Stimulated activated naive CD8-positive, alpha-beta T cell treated with anti-CD3 and anti-CD28 coated beads, Interleukin-15, amount 100 ng/mL, for 72 hours (primary cell): ENCODE results near the gene YIPF4.

Experiments
- ATAC-seq: fragments of 150-1000 bp; cut with Tn5 transposase; 2 replicates; pipeline ENCODE4 v1.10.0; 2021; ENCODE audit warnings: mild to moderate bottlenecking, moderate library complexity
- DNase-seq, 2 donors: peaks; one replicate each; pipeline ENCODE4 v3.0.0; 2021 to 2022
- H3K27ac Mint-ChIP-seq, 2 donors: one replicate each; pipeline ENCODE4 v1.8.0; 2022; ENCODE audit warnings: mild to moderate bottlenecking in 2 of 2, mixed read lengths in 2 of 2, moderate library complexity in 2 of 2
- H3K27me3 Mint-ChIP-seq: one replicate; pipeline ENCODE4 v1.8.0; 2022; ENCODE audit warnings: mixed read lengths
- H3K4me1 Mint-ChIP-seq: one replicate; pipeline ENCODE4 v1.8.0; 2022; ENCODE audit warnings: mild to moderate bottlenecking, mixed read lengths
- H3K4me3 Mint-ChIP-seq, 2 donors: one replicate each; pipeline ENCODE4 v1.8.0; 2022; ENCODE audit warnings: mild to moderate bottlenecking in 2 of 2, mixed read lengths in 2 of 2, moderate library complexity in 1 of 2
- H3K9me3 Mint-ChIP-seq, 2 donors: one replicate each; pipeline ENCODE4 v1.8.0; 2022; ENCODE audit warnings: mixed read lengths in 2 of 2

Gene YIPF4

GRCh38 chr2:32277674-32278477 lies at the start of gene YIPF4:
TSS of gene YIPF4 (plus strand) at chr2:32277904. CDS start at chr2:32278156, 252 bp downstream.
- H3K27ac Mint-ChIP-seq = peak within 1 kb of the TSS; percentile 98 to 99
- H3K4me1 Mint-ChIP-seq = peaks cover 25% of the 10 kb centered on the region
- no peaks in the 10 kb centered on the region for H3K27me3 Mint-ChIP-seq
- peak; percentile 99 for ATAC-seq
- no peaks in the 10 kb centered on the region for H3K9me3 Mint-ChIP-seq
- peak; percentile 91 to 92 for DNase-seq
- H3K4me3 Mint-ChIP-seq = peak within 1 kb of the TSS; percentile 92 to 95

- DNase-seq = no peak
- no peaks in the 10 kb centered on the region for H3K4me1 Mint-ChIP-seq
- H3K27ac Mint-ChIP-seq = no peak overlapping the region
- no peaks in the 10 kb centered on the region for H3K9me3 Mint-ChIP-seq
- no peak overlapping the region for H3K4me3 Mint-ChIP-seq
- ATAC-seq = no peak
- no peaks in the 10 kb centered on the region for H3K27me3 Mint-ChIP-seq
Measured at GRCh38 chr2:32228181-32228580, 49.5 kb upstream of the YIPF4 start.

DNA sequence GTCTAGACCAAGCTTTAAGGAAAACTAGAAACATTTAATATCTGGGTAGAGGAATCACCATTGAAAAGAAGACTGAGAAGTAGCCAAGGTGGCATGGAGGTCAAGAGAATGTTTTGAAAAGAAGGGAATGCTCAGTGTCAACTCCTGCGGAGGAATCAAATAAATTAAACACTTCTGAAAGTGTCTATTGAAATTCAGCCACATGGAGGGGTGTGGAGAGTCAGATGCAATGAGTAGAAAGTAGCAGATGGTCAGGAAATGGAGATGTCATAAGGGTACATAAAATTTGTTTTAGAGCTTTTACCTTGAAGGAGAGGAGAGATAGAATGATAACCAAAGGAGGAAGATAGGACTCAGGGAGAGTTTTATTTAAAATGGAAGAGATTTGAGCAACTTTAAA lies 48.1 kb upstream of the YIPF4 start:
- DNase-seq = no peak
- no peaks in the 10 kb centered on the region for H3K4me1 Mint-ChIP-seq
- H3K4me3 Mint-ChIP-seq = no peak overlapping the region
- no peak overlapping the region for H3K27ac Mint-ChIP-seq
- no peak for ATAC-seq
- H3K27me3 Mint-ChIP-seq = no peaks in the 10 kb centered on the region
- no peaks in the 10 kb centered on the region for H3K9me3 Mint-ChIP-seq

DNA sequence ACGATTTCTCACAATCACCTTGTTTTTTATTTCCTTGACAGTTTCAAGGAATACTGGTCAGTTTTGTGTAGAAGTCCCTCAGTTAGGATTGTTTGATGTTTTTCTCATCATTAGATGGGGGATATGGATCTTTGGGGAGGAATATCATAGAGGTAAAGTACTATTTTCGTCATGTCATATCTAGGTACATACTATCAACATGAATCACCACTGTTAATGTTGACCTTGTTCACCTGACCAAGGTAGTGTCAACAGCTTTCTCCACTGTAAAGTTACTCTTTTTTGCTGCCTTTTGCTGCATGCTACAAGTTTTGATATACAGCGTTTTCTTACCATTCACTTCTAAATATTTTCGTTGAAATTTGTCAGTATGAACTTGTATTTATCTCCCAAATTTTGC lies 45.7 kb upstream of the YIPF4 start:
- no peak overlapping the region for H3K27ac Mint-ChIP-seq
- H3K4me3 Mint-ChIP-seq = no peak overlapping the region
- H3K27me3 Mint-ChIP-seq = no peaks in the 10 kb centered on the region
- H3K4me1 Mint-ChIP-seq = no peaks in the 10 kb centered on the region
- ATAC-seq (no peak), DNase-seq (no peak)
- H3K9me3 Mint-ChIP-seq = peaks cover 0 to 4% of the 10 kb centered on the region in 2 donors

DNA sequence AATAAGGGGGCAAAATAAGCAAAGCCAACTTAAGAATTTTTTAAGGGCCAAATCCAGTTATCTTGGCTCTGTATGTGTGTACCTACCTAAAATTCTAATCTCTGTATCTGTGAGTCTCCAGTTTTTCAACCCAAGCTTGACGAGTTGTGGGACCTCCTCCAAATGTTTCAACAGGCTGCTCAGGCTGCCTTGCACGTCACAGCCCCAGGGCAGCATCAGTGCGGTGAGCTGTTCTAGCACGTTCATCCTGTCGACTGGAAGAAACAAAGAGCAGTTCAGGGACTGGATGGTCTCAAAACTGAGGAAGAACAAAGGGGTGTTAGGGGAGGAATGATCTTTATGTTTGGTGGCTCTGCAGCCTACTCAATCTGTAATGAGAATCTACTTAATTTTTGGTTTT lies 42.4 kb upstream of the YIPF4 start:
- no peaks in the 10 kb centered on the region for H3K27me3 Mint-ChIP-seq
- ATAC-seq = no peak
- H3K27ac Mint-ChIP-seq = no peak overlapping the region
- peaks cover 0 to 4% of the 10 kb centered on the region in 2 donors for H3K9me3 Mint-ChIP-seq
- H3K4me3 Mint-ChIP-seq = no peak overlapping the region
- no peaks in the 10 kb centered on the region for H3K4me1 Mint-ChIP-seq
- no peak for DNase-seq

GRCh38 chr2:32237488-32237887 lies 40.2 kb upstream of the YIPF4 start:
- Mint-ChIP-seq H3K4me3 (no peak overlapping the region), H3K4me1 (no peaks in the 10 kb centered on the region), H3K27me3 (no peaks in the 10 kb centered on the region), H3K27ac (no peak overlapping the region), H3K9me3 (peaks cover 0 to 4% of the 10 kb centered on the region in 2 donors)
- no peak for ATAC-seq
- DNase-seq = no peak

DNA sequence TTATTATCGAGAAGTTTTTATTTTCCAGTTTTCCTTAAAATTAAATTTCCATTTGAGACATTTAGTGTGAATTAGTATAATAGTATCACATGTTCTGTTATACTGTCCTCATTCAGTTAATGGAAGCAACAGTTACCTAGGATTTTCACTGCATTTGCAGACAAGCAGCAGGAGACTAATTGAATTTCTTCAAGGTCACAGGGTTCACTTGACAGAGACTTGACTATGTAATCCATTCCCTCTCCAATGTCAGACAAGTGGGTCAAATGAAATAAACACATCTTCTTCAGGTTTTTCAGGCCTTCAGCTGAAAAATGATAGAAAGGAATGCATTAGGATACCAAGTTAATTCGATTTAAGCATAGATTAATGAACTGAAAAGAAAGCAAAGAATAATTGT lies 39.7 kb upstream of the YIPF4 start:
- peaks cover 0 to 4% of the 10 kb centered on the region in 2 donors for H3K9me3 Mint-ChIP-seq
- no peak for DNase-seq
- no peak overlapping the region for H3K4me3 Mint-ChIP-seq
- no peaks in the 10 kb centered on the region for H3K4me1 Mint-ChIP-seq
- ATAC-seq = no peak
- no peaks in the 10 kb centered on the region for H3K27me3 Mint-ChIP-seq
- no peak overlapping the region for H3K27ac Mint-ChIP-seq

- Mint-ChIP-seq H3K9me3 (no peaks in the 10 kb centered on the region), H3K27ac (no peak overlapping the region)
- no peak for ATAC-seq
Measured at GRCh38 chr2:32242331-32242730, 35.4 kb upstream of the YIPF4 start.

GRCh38 chr2:32246911-32247310 lies 30.8 kb upstream of the YIPF4 start:
- Mint-ChIP-seq H3K4me3 (no peak overlapping the region), H3K27ac (peak overlapping the region in 1 of 2 donors; percentile 4), H3K27me3 (no peaks in the 10 kb centered on the region), H3K4me1 (no peaks in the 10 kb centered on the region), H3K9me3 (no peaks in the 10 kb centered on the region)
- no peak for ATAC-seq
- DNase-seq = no peak

More at GRCh38 chr2:32242331-32242730, 35.4 kb upstream of the YIPF4 start:
- H3K27me3 Mint-ChIP-seq = no peaks in the 10 kb centered on the region
- H3K4me1 Mint-ChIP-seq = no peaks in the 10 kb centered on the region
- no peak overlapping the region for H3K4me3 Mint-ChIP-seq
- DNase-seq = no peak

- Mint-ChIP-seq H3K4me1 (no peaks in the 10 kb centered on the region), H3K9me3 (no peaks in the 10 kb centered on the region), H3K4me3 (no peak overlapping the region), H3K27ac (no peak overlapping the region), H3K27me3 (no peaks in the 10 kb centered on the region)
- DNase-seq (no peak), ATAC-seq (no peak)
Measured at GRCh38 chr2:32248299-32248698, 29.4 kb upstream of the YIPF4 start.

- Mint-ChIP-seq H3K4me3 (no peak overlapping the region), H3K4me1 (no peaks in the 10 kb centered on the region), H3K27me3 (no peaks in the 10 kb centered on the region), H3K27ac (peak overlapping the region in 1 of 2 donors; percentile 22), H3K9me3 (no peaks in the 10 kb centered on the region)
- DNase-seq (no peak), ATAC-seq (no peak)
Measured at GRCh38 chr2:32249731-32250236, 27.9 kb upstream of the YIPF4 start.

- DNase-seq (no peak), ATAC-seq (no peak)
- Mint-ChIP-seq H3K27ac (no peak overlapping the region), H3K4me3 (no peak overlapping the region), H3K4me1 (no peaks in the 10 kb centered on the region), H3K27me3 (no peaks in the 10 kb centered on the region), H3K9me3 (no peaks in the 10 kb centered on the region)
Measured at GRCh38 chr2:32250290-32250689, 27.4 kb upstream of the YIPF4 start.

DNA sequence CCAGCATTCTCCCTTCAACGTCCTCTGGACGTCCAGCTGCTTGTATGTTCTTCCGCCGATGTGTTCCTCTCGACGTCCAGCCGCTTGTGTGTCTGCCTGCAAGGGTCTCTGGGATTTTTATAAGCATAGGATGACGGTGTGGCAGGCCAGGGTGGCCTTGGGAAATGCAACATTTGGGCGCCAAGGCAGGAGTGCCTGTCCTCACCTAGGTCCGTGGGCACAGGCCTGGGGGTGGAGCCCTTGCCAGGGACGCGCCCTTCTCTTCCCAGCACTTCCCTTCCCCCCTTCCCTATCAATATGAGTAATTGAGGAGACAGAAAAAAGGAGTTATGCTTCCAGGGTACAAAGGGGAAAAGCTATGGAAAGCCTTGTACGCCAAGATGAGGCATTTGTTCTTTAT lies 19.5 kb upstream of the YIPF4 start:
- H3K4me1 Mint-ChIP-seq = no peaks in the 10 kb centered on the region
- ATAC-seq (no peak), DNase-seq (no peak)
- no peak overlapping the region for H3K27ac Mint-ChIP-seq
- H3K9me3 Mint-ChIP-seq = no peaks in the 10 kb centered on the region
- peaks cover 2% of the 10 kb centered on the region for H3K27me3 Mint-ChIP-seq
- no peak overlapping the region for H3K4me3 Mint-ChIP-seq

GRCh38 chr2:32260376-32260775 lies 17.3 kb upstream of the YIPF4 start:
- peaks cover 6% of the 10 kb centered on the region for H3K4me1 Mint-ChIP-seq
- no peak overlapping the region for H3K27ac Mint-ChIP-seq
- H3K4me3 Mint-ChIP-seq = no peak overlapping the region
- peaks cover 6% of the 10 kb centered on the region for H3K27me3 Mint-ChIP-seq
- H3K9me3 Mint-ChIP-seq = no peaks in the 10 kb centered on the region
- ATAC-seq (no peak), DNase-seq (no peak)

GRCh38 chr2:32262105-32262504 lies 15.6 kb upstream of the YIPF4 start:
- DNase-seq (no peak), ATAC-seq (no peak)
- no peaks in the 10 kb centered on the region for H3K9me3 Mint-ChIP-seq
- no peak overlapping the region for H3K27ac Mint-ChIP-seq
- H3K4me1 Mint-ChIP-seq = peaks cover 6% of the 10 kb centered on the region
- H3K27me3 Mint-ChIP-seq = peaks cover 6% of the 10 kb centered on the region
- H3K4me3 Mint-ChIP-seq = no peak overlapping the region

- Mint-ChIP-seq H3K9me3 (no peaks in the 10 kb centered on the region), H3K4me1 (peaks cover 6% of the 10 kb centered on the region), H3K4me3 (no peak within 1 kb of the TSS), H3K27me3 (peaks cover 6% of the 10 kb centered on the region), H3K27ac (peak within 1 kb of the TSS; percentile 71 to 75)
- DNase-seq (no peak), ATAC-seq (peak; percentile 40)
Measured at GRCh38 chr2:32264422-32265105, 13.1 kb upstream of the YIPF4 start, which contains the start of gene NLRC4. TSS of gene NLRC4 (minus strand) at chr2:32264886. CDS start at chr2:32256775, 8,111 bp downstream.
